Transverse colon (tissue), 4 donors: Measurements from ENCODE around the gene RUSF1.

Experiments used
- CTCF ChIP-seq, 5 experiments: fragments of 200-600 bp in 3 of 5; fragments of 450-650 bp in 2 of 5; sonication (generic) in 3 of 5; IDR thresholded peaks; 1 replicate in 2 of 5; 2 replicates in 3 of 5; pipeline ENCODE4 v1.5.1; 2016 to 2017; ENCODE audit warnings: antibody characterized with exemption in 5 of 5, inconsistent platforms in 3 of 5, mild to moderate bottlenecking in 2 of 5, moderate library complexity in 1 of 5
- POLR2AphosphoS5 ChIP-seq, 3 donors: sonication (generic); formaldehyde crosslinking; IDR thresholded peaks; one replicate each; pipeline ENCODE4 v1.6.1; 2016; ENCODE audit warnings: antibody characterized with exemption in 3 of 3

- TF ChIP-seq POLR2AphosphoS5 (IDR thresholded peaks at IDR 0.05) (no peak), CTCF (IDR thresholded peaks at IDR 0.05) (no peak)
These were observed 8.3 kb downstream of the RUSF1 start for GRCh38 chr16:31499928-31500327.
